Stimulated activated CD8-positive, alpha-beta memory T cell treated with anti-CD3 and anti-CD28 coated beads, Interleukin-7, amount 100 ng/mL, for 48 hours (primary cell): ENCODE results near the gene AKAP10.
A peak's percentile ranks its signal among the peaks of the same experiment; 100 is the strongest.
"Not testable (repeated sequence)": the region's sequence is repeated elsewhere in the genome, so short reads cannot be mapped to it uniquely, and the experiment has no call there.

Source experiments
- DNase-seq, 2 donors: peaks; one replicate each; pipeline ENCODE4 v3.0.0-alpha.2; 2020; ENCODE audit warnings: low read depth in 1 of 2; ENCODE audit errors: extremely low read depth in 1 of 2

Gene AKAP10

DNA sequence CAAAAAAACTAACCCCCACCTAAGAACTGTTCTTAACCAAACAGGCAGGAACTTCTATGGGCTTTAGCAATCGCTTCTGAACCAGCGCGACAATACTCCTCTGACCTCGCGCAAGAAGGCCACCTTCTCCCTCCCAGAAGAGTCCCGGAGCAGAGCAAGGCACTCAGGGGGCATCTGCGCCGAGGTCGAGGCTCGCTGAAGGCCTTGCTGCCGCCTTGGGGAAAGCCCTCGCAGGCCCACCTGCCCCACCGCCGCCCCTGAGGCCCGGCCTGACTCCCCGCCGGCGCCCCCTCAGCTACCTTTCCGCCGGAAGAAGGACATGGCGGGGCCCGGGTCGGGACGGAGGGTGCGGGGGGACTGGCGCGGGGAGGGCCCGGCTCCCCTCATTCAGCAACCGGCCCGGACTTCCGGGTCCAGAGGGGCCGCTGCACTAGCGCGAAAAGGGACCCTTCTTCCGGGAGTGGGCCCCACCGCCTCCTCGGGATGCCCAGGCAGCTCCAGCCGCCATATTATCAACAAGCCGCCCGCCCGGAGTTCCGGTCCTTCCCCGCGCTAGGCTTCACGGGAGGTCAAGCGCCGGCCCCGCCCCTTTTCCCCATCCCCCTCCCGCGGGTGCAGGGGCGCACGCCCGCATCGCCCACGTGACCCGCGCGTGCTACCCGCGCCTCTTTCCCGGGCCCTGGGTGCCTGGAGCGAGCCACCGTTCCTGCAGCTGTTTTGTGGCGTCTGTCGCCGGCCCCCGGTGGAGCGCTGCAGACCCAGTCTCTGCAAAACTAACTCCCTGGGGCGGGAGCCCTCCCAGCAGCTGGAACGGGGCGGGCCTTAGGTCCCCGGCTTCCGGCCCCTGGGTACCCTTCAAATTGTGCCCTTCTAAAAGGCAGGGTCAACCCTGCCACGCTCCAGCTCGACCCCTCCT lies at the start of gene AKAP10:
AKAP10 (minus strand) TSS at position 536 of the 916 bp plus-strand sequence; CDS start at position 387, 149 bp downstream.
- peak; percentile 89 to 94 for DNase-seq

GRCh38 chr17:20026960-20027359 lies 49.3 kb upstream of the AKAP10 start:
- no peak for DNase-seq

DNA sequence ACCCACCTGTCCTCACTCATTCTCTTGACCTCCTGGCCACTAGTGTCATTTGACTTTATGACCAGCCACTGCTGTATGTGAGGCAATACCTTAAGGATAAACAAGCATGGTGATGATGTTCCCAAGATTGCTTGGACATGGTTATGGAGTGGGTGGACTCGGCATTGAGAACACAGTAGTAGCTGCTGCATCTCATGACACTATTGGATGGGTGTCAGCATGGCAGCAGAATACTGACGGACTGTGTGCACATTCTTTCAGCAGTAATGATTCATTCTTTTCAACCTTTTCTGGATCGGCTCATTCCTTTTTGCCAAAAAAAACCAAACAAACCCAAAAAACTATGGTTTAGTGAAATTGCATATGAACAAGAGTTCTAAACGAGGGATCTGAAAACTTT lies 45.1 kb upstream of the AKAP10 start:
- no peak for DNase-seq

GRCh38 chr17:20016475-20016992 lies 38.9 kb upstream of the AKAP10 start:
- not testable (repeated sequence) for DNase-seq

DNA sequence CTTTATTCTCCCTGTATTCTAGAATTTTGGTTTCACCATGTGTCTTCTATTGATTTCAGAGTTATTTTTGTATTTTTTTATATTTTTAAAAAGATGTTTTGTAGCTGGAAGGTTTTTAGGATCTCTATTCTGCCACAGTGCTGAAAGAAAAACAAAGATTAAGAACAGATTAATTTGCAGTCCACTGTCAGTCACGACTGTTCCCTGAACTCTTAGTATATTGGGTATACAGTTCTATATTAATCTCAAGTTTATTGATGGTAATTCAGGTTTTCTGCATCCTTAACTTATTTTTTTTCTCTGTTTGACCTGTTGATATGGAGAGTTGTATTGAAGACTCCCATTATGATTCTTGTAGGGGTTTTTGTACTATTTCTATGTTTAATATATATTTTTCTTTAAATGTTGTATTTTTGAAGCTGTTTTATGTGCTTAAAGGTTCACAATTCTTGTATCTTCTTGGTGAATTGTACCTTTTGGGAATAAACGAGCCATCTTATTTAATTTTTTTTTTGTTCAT lies 34.4 kb upstream of the AKAP10 start:
- DNase-seq, result no peak

DNA sequence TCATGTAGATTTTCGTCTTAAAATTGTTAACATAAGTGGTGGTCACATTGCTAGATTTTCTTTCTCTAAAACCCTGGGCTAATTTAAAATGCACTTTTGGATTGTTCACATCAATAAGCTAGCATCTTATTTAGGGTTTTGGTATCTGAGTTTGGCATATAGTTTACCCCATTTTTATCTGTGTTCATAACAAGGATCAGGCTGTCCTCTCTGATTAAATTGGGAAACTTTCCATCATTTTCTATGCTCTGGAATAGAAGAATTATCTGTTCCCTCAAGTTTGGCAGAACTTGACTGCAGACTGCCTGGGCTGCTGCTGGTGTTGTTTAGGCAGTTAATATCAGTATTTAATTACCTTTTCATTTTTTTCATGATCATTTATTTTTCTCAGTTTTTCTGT lies 33.3 kb upstream of the AKAP10 start:
- no peak for DNase-seq

DNA sequence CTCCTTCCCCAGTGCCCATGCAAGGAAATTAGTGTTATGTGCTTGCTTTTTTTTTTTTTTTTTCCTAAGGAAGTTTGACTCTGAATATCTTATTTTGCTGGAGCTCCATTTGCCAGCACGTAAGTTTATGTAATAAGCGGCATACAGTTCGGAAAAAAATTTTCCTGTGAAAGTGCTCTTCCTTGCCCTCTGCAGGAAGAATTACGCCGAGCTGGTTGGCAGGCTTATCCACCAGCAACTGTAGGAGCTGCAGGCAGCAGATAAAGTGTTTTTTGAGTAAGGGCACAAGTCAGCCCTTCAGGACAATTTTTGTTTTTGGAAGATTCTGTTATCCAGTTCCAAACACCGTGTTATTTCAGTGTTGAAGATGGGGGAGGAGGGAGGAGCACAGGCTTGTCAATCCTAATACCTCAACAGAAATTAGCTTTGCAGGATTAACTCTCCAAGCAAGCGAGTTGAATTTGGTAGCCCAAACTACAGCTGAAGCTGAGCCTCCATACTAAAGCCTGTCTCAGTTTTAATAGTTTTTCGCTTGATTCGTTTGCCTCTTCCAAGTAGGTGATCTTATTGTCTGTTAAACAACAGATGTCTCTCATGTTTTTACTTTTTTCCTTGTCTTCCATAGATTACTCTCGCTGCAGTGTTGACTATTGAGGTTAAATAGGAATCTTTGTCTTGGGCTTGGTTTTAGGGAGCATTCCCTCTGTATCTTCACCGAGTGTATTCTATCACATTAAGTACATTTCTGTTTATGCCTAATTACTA lies 32.7 kb upstream of the AKAP10 start:
- DNase-seq, result no peak

- peak; percentile 59 to 78 for DNase-seq
Observed at GRCh38 chr17:20009302-20010098, 31.9 kb upstream of the AKAP10 start, which contains the start of gene SPECC1. Gene SPECC1, plus strand, starts transcription at chr17:20009359. Its CDS starts 87,293 bp downstream, at chr17:20096652.

DNA sequence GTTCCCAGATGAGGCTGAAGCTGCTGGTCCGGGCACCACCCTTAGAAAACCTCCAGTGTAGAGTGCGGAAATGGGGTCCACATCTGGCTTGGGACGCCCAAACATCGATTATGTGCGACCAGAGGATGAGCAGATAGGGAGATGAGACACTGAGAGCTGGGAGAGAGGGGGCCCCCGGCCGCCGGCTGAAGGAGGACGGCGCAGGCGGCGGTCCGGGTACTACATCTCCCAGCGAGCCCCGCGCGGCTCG lies 31.3 kb upstream of the AKAP10 start:
- no peak for DNase-seq

GRCh38 chr17:20008242-20009051 lies 30.8 kb upstream of the AKAP10 start:
- no peak for DNase-seq

DNA sequence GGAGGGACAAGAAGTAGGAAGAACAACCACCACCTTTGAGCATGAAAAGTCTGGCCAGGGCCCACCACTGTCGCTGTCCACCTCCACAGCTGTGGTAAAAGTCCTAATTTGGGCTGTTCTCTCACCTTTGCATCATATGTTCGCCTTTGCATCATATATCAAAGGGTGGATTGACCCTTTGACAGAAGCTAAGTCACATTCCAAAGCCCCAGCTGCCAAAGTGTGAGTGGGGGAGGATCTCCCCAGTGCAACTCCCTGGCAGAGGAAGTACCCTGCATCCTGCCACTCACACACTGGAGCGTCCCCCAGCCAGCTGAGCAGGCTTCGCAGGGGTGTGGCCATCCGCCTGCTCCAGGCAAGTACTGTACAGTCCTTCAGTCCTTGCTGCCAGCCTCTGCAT lies 18.9 kb upstream of the AKAP10 start:
- DNase-seq, result no peak

DNA sequence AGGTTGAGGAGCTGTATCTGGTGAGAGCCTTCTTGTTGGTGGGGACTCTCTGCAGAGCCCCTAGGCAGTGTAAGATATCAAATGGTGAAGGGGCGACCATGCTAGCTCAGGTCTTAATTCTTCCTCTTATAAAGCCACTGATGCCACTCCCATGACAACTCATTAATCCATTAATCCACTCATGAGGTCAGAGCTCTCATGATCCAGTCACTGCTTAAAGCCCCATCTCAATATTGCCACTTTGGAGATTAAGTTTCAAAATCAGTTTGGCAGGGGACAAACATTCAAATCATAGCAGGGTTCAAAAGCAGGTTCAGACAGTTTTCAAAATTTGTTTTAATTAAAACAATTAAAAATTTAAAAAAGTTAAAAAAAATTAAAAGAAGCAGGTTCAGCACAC lies 18.5 kb upstream of the AKAP10 start:
- DNase-seq, result no peak

- DNase-seq, result peak; percentile 30 to 64
Observed at GRCh38 chr17:19992803-19993713, 15.4 kb upstream of the AKAP10 start.

- no peak for DNase-seq
Observed at GRCh38 chr17:19991252-19991885, 13.7 kb upstream of the AKAP10 start.

- no peak for DNase-seq
Observed at GRCh38 chr17:19987897-19988296, 10.3 kb upstream of the AKAP10 start.

- no peak for DNase-seq
Observed at GRCh38 chr17:19986941-19987861, 9.6 kb upstream of the AKAP10 start.
